T-cell (primary cell): ENCODE results near the gene WARS2. TPM values are rescaled to one million over a fixed set of nuclear protein-coding genes. Genes with fewer than 3 reads are reported as not detected.

Experiments used
- ATAC-seq, 4 experiments: fragments of 200-7000 bp in 3 of 4; fragments of 150-1000 bp in 1 of 4; cut with Tn5 transposase; replicated peaks in 1 of 4; 1 replicate in 3 of 4; 2 replicates in 1 of 4; pipeline ENCODE4 v1.10.0; 2021; ENCODE audit warnings: moderate library complexity in 3 of 4, mild to moderate bottlenecking in 2 of 4, moderate number of reproducible peaks in 1 of 4
- CTCF ChIA-PET, 2 donors: fragments of 300-600 bp; sonication (Branson Sonifier 250); formaldehyde crosslinking; loops; one replicate each; lab custom pipeline; 2022; ENCODE audit warnings: antibody characterized with exemption in 2 of 2; lab: Charles Lee
- POLR2A ChIA-PET, 2 donors: fragments of 300-600 bp; sonication (Branson Sonifier 250); formaldehyde crosslinking; loops; one replicate each; lab custom pipeline; 2022; ENCODE audit warnings: antibody characterized with exemption in 2 of 2; lab: Charles Lee
- DNase-seq, 35 experiments: peaks; one replicate each; pipeline versions ENCODE4 v3.0.0 to v3.0.0-alpha.2; 2013 to 2023
- H3K27ac ChIP-seq: one replicate; pipeline ENCODE4 v1.5.1; 2013; ENCODE audit warnings: low read length
- H3K27me3 ChIP-seq, 2 experiments: replicated peaks in 1 of 2; 1 replicate in 1 of 2; 2 replicates in 1 of 2; pipeline versions ENCODE4 v1.6.1 to v1.7.0; 2013; ENCODE audit warnings: low read length in 1 of 2, mixed read lengths in 1 of 2; ENCODE audit not compliant: control insufficient read depth in 2 of 2, insufficient read depth in 2 of 2; ENCODE audit errors: extremely low read depth in 1 of 2
- H3K36me3 ChIP-seq, 2 donors: 1 replicate in 1 of 2; 2 replicates in 1 of 2; pipeline versions ENCODE4 v1.6.1 to v1.7.0; 2013; ENCODE audit warnings: low read length in 1 of 2; ENCODE audit not compliant: control insufficient read depth in 2 of 2, insufficient read depth in 1 of 2; ENCODE audit errors: extremely low read depth in 1 of 2
- H3K4me1 ChIP-seq, 2 experiments: 1 replicate in 1 of 2; 2 replicates in 1 of 2; pipeline versions ENCODE4 v1.6.1 to v1.7.0; 2013; ENCODE audit warnings: low read length in 2 of 2, mixed read lengths in 1 of 2; ENCODE audit not compliant: insufficient read depth in 2 of 2, control insufficient read depth in 1 of 2; ENCODE audit errors: extremely low read depth in 1 of 2
- H3K4me3 ChIP-seq, 2 donors: 1 replicate in 1 of 2; 2 replicates in 1 of 2; pipeline versions ENCODE4 v1.5.1 to v1.7.0; 2013; ENCODE audit warnings: mild to moderate bottlenecking in 2 of 2, low read length in 1 of 2, moderate library complexity in 1 of 2; ENCODE audit not compliant: control insufficient read depth in 1 of 2; ENCODE audit errors: extremely low read depth in 1 of 2
- H3K9me3 ChIP-seq: 2 replicates; pipeline ENCODE4 v1.7.0; 2013
- H3K27ac Mint-ChIP-seq, 2 donors: one replicate each; pipeline ENCODE4 v1.8.0; 2020 to 2021; ENCODE audit warnings: mild to moderate bottlenecking in 2 of 2, mixed read lengths in 2 of 2
- H3K27me3 Mint-ChIP-seq, 2 donors: one replicate each; pipeline ENCODE4 v1.8.0; 2021 to 2022; ENCODE audit warnings: mixed read lengths in 2 of 2
- H3K36me3 Mint-ChIP-seq: one replicate; pipeline ENCODE4 v1.8.0; 2021; ENCODE audit warnings: mixed read lengths
- H3K4me1 Mint-ChIP-seq, 3 donors: one replicate each; pipeline ENCODE4 v1.8.0; 2020 to 2022; ENCODE audit warnings: mixed read lengths in 3 of 3, mild to moderate bottlenecking in 1 of 3
- H3K4me3 Mint-ChIP-seq, 3 donors: one replicate each; pipeline ENCODE4 v1.8.0; 2020 to 2022; ENCODE audit warnings: mild to moderate bottlenecking in 3 of 3, mixed read lengths in 3 of 3, moderate library complexity in 3 of 3
- H3K9me3 Mint-ChIP-seq, 3 donors: one replicate each; pipeline ENCODE4 v1.8.0; 2020 to 2022; ENCODE audit warnings: mixed read lengths in 3 of 3
- WGBS: methylation state at CpG from one replicate; pipeline ENCODE4 v1.1.5; 2013; ENCODE audit warnings: missing lambda C conversion rate; ENCODE audit not compliant: insufficient coverage; 5-methylcytosine and 5-hydroxymethylcytosine counted together
- total RNA-seq, 35 experiments: library from RNA in 6 of 35; stranded (reverse) in 6 of 35; fragments of 120-200 nt in 1 of 35; gene quantifications; one replicate each; pipeline versions ENCODE4 v1.2.1 to v1.2.4 and lab custom pipeline; 2013 to 2026

Gene WARS2
- total RNA-seq, 5 donors from 2014 or later (not counting 1 experiment from before 2014, with no cell fraction given) = 6.6 to 32.4 (median 8.5) TPM

GRCh38 chr1:119046785-119047438 lies 93.5 kb downstream of the WARS2 start:
- Mint-ChIP-seq H3K4me1 (no peaks in the 10 kb centered on the region), H3K27ac (no peak overlapping the region), H3K27me3 (no peaks in the 10 kb centered on the region), H3K9me3 (peaks cover 0 to 4% (median 0%) of the 10 kb centered on the region in 3 donors), H3K4me3 (no peak overlapping the region), H3K36me3 (peaks cover 66% of the 10 kb centered on the region)
- Histone ChIP-seq H3K9me3 (no peaks in the 10 kb centered on the region), H3K36me3 (peaks cover 0 to 6% of the 10 kb centered on the region in 2 donors), H3K4me3 (no peak overlapping the region), H3K27me3 (no peaks in the 10 kb centered on the region), H3K4me1 (no peaks in the 10 kb centered on the region), H3K27ac (no peak overlapping the region)
- POLR2A ChIA-PET = interaction anchor here in 1 of 2 donors (0.6 kb wide), 1 partner anchor 313 kb away, joined by 3 read pairs; no protein-coding TSS in a partner anchor
- DNase-seq (no peak), ATAC-seq (no peak)
- WGBS = 58% methylated on average over 2 of the region's 5 CpGs
- CTCF ChIA-PET = no interaction called here

- Histone ChIP-seq H3K4me3 (no peak overlapping the region), H3K4me1 (no peaks in the 10 kb centered on the region), H3K27ac (no peak overlapping the region), H3K27me3 (no peaks in the 10 kb centered on the region), H3K9me3 (no peaks in the 10 kb centered on the region), H3K36me3 (peaks cover 0 to 6% of the 10 kb centered on the region in 2 donors)
- Mint-ChIP-seq H3K9me3 (peaks cover 0 to 4% (median 0%) of the 10 kb centered on the region in 3 donors), H3K27me3 (no peaks in the 10 kb centered on the region), H3K4me3 (no peak overlapping the region), H3K27ac (no peak overlapping the region), H3K4me1 (no peaks in the 10 kb centered on the region), H3K36me3 (peaks cover 65% of the 10 kb centered on the region)
- no peak for DNase-seq
- WGBS = 88% methylated on average over 2 of the region's 7 CpGs
- no peak for ATAC-seq
- ChIA-PET CTCF (no interaction called here), POLR2A (interaction anchor here in 1 of 2 donors (0.6 kb wide), 1 partner anchor 314 kb away, joined by 3 read pairs; no protein-coding TSS in a partner anchor)
Measured at GRCh38 chr1:119046429-119046784, 94.0 kb downstream of the WARS2 start.

- Mint-ChIP-seq H3K36me3 (peaks cover 67% of the 10 kb centered on the region), H3K27me3 (no peaks in the 10 kb centered on the region), H3K27ac (no peak overlapping the region), H3K4me3 (no peak overlapping the region), H3K4me1 (no peaks in the 10 kb centered on the region), H3K9me3 (peaks cover 0 to 4% (median 0%) of the 10 kb centered on the region in 3 donors)
- Histone ChIP-seq H3K36me3 (peaks cover 0 to 6% of the 10 kb centered on the region in 2 donors), H3K4me1 (no peaks in the 10 kb centered on the region), H3K4me3 (no peak overlapping the region), H3K27ac (no peak overlapping the region), H3K9me3 (no peaks in the 10 kb centered on the region), H3K27me3 (no peaks in the 10 kb centered on the region)
- WGBS = no CpG with 5 or more reads among the region's 1 CpG
- POLR2A ChIA-PET = interaction anchor here in 1 of 2 donors (0.6 kb wide), 1 partner anchor 18 kb away, joined by 3 read pairs; no protein-coding TSS in a partner anchor
- CTCF ChIA-PET = no interaction called here
- DNase-seq (no peak), ATAC-seq (no peak)
Measured at GRCh38 chr1:119045096-119045746, 95.2 kb downstream of the WARS2 start.

GRCh38 chr1:119040906-119041305 lies 99.5 kb downstream of the WARS2 start:
- H3K27me3 Mint-ChIP-seq = no peaks in the 10 kb centered on the region
- Histone ChIP-seq H3K9me3 (no peaks in the 10 kb centered on the region), H3K27me3 (no peaks in the 10 kb centered on the region), H3K4me3 (no peak overlapping the region), H3K4me1 (no peaks in the 10 kb centered on the region), H3K27ac (no peak overlapping the region), H3K36me3 (peaks cover 0 to 6% of the 10 kb centered on the region in 2 donors)
- H3K4me3 Mint-ChIP-seq = no peak overlapping the region
- no peak for DNase-seq
- H3K4me1 Mint-ChIP-seq = no peaks in the 10 kb centered on the region
- WGBS = no CpG with 5 or more reads among the region's 2 CpGs
- no peak for ATAC-seq
- ChIA-PET POLR2A (no interaction called here), CTCF (no interaction called here)
- peaks cover 81% of the 10 kb centered on the region for H3K36me3 Mint-ChIP-seq
- H3K9me3 Mint-ChIP-seq = no peaks in the 10 kb centered on the region
- H3K27ac Mint-ChIP-seq = no peak overlapping the region

GRCh38 chr1:119040489-119040888 lies 100.0 kb downstream of the WARS2 start:
- Mint-ChIP-seq H3K4me3 (no peak overlapping the region), H3K27me3 (no peaks in the 10 kb centered on the region), H3K36me3 (peaks cover 82% of the 10 kb centered on the region), H3K4me1 (no peaks in the 10 kb centered on the region), H3K9me3 (no peaks in the 10 kb centered on the region), H3K27ac (no peak overlapping the region)
- ChIA-PET CTCF (no interaction called here), POLR2A (no interaction called here)
- Histone ChIP-seq H3K4me3 (no peak overlapping the region), H3K4me1 (no peaks in the 10 kb centered on the region), H3K27ac (no peak overlapping the region), H3K27me3 (no peaks in the 10 kb centered on the region), H3K36me3 (peaks cover 0 to 10% of the 10 kb centered on the region in 2 donors), H3K9me3 (no peaks in the 10 kb centered on the region)
- ATAC-seq (no peak), DNase-seq (no peak)
- WGBS = no CpG with 5 or more reads among the region's 2 CpGs

GRCh38 chr1:119038363-119038762 lies 102.1 kb downstream of the WARS2 start:
- Histone ChIP-seq H3K4me3 (no peak overlapping the region), H3K27ac (no peak overlapping the region), H3K27me3 (no peaks in the 10 kb centered on the region), H3K4me1 (no peaks in the 10 kb centered on the region), H3K36me3 (peaks cover 0 to 4% of the 10 kb centered on the region in 2 donors), H3K9me3 (no peaks in the 10 kb centered on the region)
- ChIA-PET POLR2A (no interaction called here), CTCF (no interaction called here)
- no CpG with 5 or more reads among the region's 2 CpGs for WGBS
- ATAC-seq (no peak), DNase-seq (no peak)
- Mint-ChIP-seq H3K36me3 (peaks cover 82% of the 10 kb centered on the region), H3K9me3 (no peaks in the 10 kb centered on the region), H3K4me3 (no peak overlapping the region), H3K4me1 (no peaks in the 10 kb centered on the region), H3K27me3 (no peaks in the 10 kb centered on the region), H3K27ac (no peak overlapping the region)
